Fibroblast of mammary gland (primary cell): ENCODE measurements around the gene CEBPB.
A peak's percentile ranks its signal among the peaks of the same experiment; 100 is the strongest.

ENCODE experiments used
- DNase-seq: peaks from one replicate; pipeline ENCODE4 v3.0.0-alpha.2; 2010; ENCODE audit warnings: low read depth
- H3K4me3 ChIP-seq: 2 replicates; pipeline ENCODE4 v1.5.1; 2011; ENCODE audit warnings: low read depth, mild to moderate bottlenecking, low read length, moderate library complexity; ENCODE audit not compliant: control insufficient read depth
- CTCF ChIP-seq: conservative IDR thresholded peaks from 2 replicates; pipeline ENCODE4 v1.5.1; 2011; ENCODE audit warnings: low read depth, low read length, inconsistent platforms; ENCODE audit not compliant: control insufficient read depth, insufficient read depth

Gene CEBPB

DNA sequence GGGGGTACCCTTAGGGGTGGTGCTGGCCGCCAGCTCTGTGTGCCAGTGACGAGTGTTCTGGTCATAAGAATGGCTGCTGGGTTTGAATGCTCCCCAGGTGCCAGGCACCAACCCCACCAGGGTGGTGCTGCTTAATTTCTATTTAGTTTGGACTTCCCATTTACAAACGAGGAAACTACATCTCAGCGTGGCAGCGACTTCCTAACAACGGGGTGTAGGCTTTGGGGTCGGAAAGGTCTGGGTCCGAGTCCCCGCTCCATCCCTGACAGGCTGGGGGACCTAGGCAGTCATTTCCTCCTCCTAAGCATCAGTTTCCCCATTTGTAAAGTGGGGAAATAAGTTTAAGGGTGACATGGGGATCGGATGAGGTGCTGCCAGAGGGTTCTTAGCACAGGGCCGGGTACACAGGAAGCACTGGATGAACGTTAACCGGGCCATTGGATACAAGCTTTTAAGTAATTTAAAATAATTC is 30.3 kb downstream of the CEBPB start:
- no peak for TF ChIP-seq CTCF
- DNase-seq = no peak
- no peak overlapping the region for H3K4me3 ChIP-seq

DNA sequence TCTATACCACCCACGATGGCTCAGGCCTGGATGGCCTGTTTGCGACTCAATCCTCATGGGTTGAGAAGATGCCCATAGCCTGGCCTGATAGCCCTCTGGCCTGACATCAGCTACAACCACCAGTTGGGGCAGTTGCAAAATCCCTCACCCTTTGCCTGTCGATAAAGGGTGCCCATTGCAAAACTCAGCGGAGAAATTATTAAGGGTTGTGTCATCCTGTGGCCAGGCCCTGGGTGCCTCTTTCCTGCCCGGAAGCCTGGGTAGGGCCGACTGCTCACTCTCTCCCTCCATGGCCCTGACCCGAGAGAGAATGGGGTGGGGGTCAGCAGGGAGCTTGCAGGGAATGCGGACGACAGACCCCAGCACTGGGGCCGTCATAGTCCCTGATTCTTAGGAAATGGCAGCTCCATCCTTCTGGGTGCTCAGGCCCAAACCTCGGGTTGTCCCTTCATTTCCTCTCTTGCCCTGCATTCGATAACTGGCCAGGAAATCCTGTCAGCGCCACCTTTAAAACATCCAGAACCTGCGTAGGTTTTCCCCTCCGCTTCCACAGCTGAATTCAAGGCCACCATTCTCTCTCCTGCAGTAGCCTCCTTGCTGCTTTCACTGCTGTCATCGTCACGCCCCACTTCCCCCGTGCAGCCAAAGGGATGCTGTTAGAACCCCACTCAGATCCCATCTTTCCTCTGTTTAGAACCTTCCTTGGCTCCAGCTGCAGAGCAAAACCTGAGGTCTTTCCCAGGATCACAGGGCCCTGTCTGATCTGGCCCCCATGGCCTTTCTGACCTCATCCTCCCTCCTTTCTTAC is 31.1 kb downstream of the CEBPB start:
- DNase-seq = peak; percentile 58
- no peak for TF ChIP-seq CTCF
- no peak overlapping the region for H3K4me3 ChIP-seq

DNA sequence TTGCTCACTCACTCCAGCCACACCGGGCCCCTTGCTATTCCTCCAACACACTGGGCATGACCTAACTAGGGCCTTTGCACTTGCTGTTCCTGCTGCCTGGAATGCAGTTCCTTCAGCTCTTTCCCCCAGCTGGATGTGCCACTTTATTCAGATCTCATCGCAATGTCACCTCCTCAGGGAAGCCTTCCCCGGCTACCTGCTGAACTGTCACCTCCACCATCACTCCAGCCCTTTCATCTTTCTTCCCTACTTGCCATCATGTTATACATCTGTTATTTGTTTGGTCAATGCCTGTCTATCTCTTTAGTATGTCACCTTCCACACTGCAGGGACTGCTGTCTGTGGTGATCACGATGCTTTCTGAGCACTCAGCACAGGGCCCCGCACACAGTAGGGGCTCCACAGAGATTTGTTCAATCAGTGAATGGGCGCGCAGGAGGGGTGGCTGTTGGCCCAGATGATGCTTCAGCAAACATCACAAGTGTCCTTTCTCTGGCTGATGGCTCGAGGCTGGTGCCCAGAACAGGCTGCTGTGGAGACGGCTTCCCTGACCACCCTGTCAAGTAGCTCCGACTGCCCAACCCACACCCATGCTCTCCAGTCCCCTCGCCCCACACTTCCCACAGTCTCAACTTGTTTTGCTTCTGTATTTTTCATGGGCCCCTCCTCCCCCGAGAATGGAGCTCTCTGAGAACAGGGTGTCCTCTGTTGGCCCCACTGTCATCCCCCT is 31.8 kb downstream of the CEBPB start:
- no peak for DNase-seq
- H3K4me3 ChIP-seq = no peak overlapping the region
- TF ChIP-seq CTCF = no peak

DNA sequence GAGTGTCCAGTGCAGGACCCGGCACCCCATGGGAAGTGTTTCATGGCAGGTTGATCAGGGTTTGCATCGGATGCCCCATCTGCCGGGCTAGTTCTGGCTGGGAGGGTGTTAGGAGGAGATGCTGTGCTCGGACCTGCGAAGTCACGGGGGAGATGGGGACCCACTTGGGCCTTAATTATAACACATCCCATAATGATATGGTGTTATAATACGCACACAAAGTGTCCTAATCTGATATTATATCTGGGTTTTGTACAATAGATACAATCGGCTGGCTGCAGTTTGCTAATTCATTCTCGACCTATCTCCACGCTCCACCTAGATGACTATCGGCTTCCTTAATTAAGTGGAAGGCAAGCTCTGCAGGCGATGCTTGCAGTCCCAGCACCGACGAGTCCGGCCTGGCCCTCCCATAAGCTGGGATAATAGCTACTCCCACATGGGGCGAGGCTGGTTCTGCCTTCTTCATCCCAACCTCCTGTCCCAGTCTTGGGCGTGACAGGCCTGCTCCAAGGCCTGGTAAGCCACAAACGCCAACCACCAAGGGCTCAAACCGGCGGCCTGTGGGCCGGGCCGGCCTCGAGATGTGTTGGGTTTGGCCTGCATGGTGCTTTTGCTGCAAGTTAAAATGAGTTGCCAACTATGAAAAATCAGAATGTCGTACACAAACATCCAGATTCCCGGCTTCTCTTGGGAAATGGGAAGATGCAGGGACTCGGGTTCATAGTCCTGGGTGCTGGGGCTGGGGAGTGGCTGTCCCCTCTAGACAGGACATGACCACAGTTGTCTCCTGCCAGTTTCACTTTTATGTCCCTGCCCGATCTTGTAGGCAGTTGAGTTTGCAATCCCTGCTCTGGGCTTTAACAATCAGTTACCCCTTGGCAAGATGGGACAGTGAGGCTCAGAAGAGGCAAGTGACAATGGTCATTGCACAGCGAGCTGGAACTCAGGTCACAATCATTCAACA is 32.7 kb downstream of the CEBPB start:
- TF ChIP-seq CTCF = no peak
- no peak overlapping the region for H3K4me3 ChIP-seq
- DNase-seq = no peak

GRCh38 chr20:50224052-50224451 is 33.4 kb downstream of the CEBPB start:
- no peak for TF ChIP-seq CTCF
- H3K4me3 ChIP-seq = no peak overlapping the region
- DNase-seq = no peak
